CD4-positive, alpha-beta T cell treated with Interleukin-17A for 4 hours (primary cell): Measurements from ENCODE around the gene PAX8.
"Not testable (repeated sequence)": the region's sequence is repeated elsewhere in the genome, so short reads cannot be mapped to it uniquely, and the experiment has no call there.

Experiments used
- DNase-seq: peaks from one replicate; pipeline ENCODE4 v3.0.0-alpha.2; 2020; ENCODE audit warnings: mixed read lengths

The PAX8 gene

DNA sequence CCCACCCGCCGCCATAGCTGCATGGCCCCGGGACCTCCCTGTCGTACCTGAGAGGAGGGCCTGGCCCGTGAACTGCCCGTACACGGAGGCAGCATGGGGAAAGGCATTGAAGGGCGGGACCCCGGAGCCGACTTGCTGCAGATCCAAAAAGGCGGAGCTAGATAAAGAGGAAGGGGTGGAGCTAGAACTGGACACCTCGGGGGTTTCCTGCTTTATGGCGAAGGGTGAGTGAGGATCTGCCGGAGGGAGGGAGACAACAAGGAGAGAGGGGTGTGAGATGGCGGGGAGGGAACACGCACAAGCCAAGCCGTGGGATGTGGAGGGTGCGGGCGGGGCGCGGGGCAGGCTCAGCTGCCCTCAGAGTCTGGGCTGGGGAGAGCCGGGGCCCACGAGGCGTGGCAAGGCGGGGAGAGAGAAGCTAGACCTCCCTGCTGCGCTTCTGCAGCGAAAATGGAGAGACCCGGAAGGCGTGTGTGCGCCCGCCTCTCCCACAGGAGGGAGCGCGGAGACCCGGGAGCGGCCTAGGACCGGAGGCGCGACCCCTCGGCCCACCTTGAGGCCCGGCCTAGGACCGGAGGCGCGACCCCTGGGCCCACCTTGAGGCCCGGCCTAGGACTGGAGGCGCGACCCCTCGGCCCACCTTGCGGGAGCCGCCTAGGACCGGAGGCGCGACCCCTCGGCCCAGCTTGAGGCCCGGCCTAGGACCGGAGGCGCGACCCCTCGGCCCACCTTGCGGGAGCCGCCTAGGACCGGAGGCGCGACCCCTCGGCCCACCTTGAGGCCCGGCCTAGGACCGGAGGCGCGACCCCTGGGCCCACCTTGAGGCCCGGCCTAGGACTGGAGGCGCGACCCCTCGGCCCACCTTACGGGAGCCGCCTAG lies 43.1 kb downstream of the PAX8 start:
- DNase-seq = not testable (repeated sequence)

DNA sequence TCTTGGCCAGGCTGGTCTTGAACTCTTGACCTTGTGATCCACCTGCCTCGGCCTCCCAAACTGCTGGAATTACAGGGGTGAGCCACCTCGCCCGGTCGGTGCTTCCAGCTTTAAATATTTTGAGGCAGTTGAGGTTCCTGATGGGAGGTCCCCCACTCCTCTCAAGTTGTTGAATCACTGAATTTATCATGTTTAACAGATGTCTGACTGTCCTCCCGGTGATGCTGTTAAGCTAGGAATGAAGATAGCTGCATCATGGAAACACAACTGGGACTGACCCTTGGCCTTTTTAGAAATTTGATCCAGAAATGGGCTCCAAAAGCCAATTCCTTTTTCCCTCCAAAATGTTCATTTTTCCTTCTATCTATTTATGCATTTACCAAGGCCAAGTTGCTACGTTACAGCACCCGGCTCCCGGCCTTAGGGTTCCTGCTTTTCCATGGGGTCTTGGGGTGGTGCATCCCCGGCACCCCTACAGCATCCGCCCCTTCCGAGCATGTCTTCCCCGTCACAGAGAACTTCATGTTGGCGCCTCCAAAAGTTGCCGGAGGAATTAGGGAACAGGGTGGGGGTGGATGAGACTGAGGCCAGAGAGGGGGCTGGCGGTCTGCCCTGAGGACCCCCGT lies 43.9 kb downstream of the PAX8 start:
- no peak for DNase-seq

DNA sequence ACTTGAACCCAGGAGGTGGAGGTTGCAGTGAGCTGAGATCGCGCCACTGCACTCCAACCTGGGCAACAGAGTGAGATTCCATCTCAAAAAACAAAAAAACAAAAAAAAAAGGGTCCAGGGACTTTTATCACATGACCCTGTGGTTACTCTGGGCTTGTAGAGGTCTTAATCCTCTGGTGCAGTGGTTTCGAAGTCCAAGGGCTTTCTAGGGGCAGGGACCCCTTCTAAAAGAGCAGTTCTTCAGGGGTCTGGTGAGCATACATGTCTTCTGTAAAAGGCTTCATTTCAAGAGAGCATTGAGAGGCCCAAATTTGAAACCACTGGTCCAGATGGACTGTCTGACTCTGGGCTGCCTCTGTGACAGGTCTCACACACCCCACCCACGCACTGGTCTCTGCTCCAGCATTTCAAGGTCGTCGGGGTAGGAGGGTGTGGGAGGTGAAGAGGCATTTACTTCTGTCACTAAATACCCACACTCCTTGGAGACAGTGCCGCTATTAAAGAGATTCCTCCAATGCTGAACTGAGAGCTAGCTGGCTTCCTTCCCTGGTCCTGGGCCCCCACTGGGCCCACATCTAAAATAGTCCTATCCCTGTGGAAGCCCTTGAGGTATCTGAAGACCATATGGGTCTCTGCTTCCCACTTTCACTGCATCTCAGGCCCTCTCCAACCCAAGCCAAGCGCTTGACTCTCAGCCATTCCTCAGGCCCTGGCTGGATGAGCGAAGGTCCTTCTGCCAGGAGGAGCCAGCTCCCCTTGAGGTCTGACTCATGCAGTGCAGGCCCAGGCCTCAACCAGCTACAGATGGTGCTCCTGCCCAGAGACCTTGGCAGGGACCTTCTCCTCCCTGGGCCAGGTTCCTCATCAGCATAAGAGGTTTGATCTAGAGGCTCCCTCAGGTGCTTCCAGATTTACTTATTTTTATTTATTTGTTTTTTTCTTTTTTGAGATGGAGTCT lies 44.8 kb downstream of the PAX8 start:
- no peak for DNase-seq

DNA sequence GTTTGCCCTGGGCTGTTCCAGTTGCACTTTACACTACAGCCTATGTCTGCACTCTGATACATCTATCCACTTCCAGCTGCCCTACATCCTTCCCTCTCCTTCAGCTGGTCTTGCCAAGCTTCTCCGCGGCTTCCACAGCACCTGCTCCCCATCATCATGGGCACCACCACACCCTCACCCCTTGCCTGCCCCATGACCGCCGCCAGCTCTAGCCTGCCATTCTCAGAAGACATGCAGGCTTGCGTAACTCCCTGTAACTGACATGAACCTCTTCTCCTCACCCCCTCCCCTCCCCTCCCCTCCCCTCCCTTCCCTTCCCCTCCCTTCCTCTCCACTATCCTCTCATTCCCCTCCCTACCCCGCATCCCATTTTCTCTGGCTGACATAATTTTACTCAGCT lies 46.0 kb downstream of the PAX8 start:
- no peak for DNase-seq

DNA sequence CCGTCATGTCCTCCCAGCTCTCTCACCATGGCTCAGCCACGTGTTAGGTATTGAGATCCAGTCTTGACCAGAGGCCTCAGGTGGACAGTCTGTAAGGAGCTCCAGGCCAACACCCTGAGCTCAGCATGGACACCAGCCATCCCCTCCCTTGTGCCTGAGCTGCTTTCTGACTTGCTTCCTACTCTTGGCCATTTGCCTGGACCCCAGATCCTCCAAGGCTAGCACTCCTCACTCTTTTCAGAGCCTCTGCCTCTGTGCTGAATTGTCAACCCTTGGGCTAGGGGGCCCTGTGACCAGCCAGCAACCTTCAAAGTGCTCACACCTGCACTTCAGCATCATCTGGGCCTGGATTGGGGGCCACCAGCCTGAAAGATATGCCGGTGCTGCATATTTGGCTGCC lies 46.6 kb downstream of the PAX8 start:
- no peak for DNase-seq

DNA sequence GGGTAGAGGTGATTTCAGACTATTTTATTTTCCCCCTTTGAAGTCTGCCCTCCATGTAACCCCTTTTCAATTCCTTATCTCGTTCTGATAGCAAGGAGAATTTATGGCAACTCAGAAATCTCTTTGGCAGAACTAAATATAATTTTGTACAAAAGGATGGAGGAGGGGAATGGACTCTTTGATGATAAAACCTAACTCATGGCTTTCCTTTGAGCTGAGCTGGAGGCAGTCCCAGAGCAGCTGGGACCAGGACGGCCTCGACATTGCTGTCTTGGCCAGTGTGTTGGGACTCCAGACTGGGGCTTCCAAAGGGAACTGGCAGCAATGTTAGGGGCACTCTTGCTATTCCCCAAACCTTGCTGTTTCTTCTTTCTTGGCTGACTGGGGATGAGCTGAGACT lies 47.7 kb downstream of the PAX8 start:
- no peak for DNase-seq

DNA sequence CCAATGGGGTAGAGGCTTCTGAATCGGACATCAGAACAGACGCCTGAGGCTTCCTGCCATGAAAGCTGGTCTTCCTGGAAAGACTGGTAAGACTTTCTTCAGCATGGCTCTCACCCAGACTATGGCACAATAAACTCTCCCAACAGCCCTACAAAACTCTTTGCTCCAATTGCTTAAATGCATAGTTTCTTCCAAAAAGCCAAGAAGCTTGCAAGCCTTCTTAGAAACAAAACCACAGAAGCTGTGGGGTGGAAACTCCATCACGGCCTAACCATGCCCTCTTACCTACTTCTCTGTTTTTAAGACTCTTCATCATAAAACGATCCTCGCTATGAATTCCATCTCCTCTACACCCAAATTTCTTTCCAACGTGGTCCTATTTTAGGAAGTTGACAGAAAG lies 48.2 kb downstream of the PAX8 start:
- no peak for DNase-seq

DNA sequence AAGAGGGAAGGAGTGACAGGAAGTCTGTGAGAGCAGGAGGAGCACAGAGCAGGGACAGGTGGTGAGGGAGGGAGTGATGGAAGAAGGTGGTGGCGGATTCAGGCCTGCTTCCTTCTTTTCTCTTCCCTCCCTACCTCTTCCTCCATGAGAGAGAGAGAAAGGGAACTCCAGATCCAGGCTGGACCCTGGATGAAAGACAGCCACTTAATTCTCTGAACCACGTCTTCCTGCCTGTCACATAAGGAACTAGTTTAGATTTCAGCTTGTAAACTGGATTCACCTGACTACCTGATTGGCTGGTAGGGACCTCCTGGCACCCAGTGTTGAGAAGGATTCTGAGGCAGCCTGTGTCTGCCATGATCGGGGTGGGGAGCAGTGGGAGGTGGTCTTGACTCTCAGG lies 48.9 kb downstream of the PAX8 start:
- no peak for DNase-seq

DNA sequence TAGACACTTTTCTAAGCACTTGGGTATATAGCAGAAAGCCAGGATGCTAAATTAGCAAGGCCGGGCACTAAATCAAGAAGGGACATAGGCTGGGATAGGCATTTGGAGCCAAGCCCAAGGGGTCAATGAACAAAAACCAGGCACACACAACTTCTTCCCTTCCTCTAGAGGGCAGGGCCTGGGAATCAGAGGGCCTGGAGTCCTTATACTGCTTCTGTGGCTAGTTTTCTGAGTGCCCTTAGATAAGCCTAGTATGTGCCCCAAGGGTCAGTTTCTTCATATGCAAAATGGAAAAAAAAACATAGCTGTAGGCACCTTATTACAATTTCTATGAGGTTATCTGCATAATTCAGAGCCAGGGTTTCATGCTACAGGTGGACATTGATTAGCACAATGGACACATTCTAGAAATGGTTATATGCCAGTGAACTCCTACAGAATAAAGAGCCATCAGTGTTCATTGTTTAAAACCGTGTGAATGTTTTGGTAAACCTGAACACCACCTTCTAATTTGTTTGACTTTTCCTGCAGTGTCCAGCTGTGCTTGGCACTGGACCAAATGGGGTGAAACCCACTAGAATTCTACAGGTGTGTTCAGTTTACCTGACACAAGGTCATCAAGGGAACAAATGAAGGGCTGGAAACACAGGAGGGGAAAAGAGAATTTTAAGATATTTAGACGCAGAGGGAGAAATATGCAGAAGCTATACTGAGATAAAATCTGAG lies 49.6 kb downstream of the PAX8 start:
- DNase-seq = no peak

DNA sequence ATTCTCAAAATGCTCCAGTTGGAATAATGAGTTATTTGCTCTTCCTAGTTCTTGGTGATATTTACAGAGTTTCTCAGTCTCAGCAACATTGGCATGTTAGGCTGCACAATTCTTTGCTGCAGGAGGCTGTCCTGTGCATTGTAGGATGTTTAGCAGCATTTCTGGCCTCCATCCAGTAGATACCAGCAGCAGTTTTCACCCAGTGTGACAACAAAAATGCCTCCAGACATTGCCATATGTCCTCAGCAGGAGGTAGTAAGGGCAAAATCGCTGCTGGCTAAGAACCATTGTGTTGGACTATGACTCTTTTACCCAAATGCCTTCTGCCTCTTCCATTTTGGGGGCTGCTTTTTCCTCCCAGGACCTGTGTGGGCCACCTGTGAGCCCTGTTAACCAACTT lies 50.4 kb downstream of the PAX8 start:
- DNase-seq = no peak

DNA sequence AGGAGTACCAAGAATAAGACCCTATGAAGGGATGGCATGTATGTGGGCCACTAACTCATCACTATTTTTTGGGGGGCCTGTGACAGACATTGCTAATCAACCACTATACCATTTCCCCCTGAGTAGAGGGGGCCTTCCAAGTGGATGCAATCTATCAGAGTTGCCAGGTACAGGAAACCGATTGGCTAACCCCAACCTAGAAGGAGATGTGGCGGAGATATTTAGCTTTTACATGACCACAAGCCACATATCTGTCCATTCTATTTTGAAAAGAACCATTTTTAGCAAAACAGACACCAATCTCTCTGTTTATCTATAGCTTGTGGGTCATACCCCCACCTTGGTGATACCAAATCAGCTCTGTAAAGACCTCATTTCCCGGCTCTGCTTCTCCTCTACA lies 51.0 kb downstream of the PAX8 start:
- no peak for DNase-seq

DNA sequence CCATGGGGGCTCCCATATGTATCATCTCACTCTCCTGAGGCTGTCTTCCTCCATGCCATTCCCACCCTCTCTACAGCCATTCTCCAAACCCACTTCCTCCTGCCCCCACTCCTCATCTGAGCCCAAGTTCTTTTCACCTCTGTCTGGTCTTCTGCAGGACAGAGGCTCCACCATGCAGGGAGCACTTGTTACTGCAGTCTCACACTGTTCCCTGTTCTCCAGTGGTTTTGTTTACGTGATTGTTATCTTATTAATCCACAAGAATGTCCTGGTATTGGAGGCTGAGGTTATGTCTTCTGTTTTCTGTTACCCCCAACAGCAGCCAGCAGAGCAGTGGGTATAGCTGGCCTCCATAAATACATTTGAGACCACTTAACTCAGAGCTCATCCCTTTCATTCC lies 51.4 kb downstream of the PAX8 start:
- DNase-seq = no peak

DNA sequence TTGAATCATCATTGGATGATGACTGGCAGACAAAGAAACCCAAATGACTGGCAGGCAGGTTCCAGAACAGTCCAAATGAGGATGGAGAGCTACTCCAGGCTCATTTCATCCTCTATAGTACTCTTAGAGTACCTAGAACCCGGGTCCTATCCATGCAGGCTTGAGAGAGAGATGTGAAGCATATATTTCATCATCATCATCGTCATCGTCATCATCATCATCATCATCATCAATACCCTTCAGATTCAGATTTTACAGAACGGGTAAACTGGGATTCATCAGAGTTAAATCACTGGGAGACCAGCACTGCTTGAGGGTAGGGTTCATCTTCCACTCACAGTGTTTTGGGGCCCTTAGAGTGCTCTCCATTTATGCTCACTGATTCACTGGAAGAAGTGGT lies 52.3 kb downstream of the PAX8 start:
- no peak for DNase-seq

DNA sequence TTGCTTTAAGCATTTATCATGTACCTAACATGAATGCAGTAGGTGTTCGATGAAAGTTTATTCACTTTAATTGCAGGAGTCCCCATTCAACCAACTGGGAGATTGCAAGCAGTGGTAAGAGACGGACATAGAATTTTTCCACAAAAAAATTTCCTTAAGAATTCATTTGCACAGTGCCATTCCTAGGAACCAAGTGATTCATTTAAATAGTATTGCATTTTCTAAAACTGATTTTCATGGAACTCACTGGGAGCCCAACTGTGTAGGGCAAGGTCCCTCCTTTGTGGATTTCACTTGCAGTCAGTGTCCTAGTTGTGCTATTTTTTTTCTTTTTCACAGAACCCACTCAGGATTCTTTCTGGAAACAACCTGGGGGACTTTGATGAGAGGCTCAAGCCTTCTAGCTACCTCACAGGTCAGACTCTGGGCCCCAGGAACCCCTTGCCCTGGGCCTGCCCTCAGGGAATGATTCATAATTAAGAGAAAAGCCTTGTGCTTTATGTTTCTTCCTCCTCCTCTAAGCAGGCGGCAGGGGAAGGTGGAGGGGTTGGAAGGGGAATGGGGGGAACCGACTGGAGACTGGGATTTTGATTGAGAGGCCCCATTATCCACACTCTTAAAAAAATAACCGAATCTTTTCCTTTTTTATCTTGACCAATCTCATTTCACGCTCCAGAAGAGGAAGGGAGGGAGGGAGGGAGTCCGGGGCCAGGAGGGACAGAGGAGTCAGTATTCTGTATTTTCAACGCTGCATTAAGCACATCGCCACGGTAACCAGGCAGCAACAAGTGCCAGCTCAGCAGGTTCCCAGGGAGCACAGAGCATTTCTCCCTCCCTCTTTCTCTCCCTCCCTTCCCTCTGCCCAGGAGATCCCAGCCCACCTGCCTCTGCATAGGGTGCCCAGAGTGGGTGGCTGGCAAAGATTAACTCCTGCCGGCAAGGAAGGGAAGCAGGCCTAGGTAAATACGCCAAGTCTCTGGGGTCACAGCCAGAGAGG lies 53.2 kb downstream of the PAX8 start:
- no peak for DNase-seq

DNA sequence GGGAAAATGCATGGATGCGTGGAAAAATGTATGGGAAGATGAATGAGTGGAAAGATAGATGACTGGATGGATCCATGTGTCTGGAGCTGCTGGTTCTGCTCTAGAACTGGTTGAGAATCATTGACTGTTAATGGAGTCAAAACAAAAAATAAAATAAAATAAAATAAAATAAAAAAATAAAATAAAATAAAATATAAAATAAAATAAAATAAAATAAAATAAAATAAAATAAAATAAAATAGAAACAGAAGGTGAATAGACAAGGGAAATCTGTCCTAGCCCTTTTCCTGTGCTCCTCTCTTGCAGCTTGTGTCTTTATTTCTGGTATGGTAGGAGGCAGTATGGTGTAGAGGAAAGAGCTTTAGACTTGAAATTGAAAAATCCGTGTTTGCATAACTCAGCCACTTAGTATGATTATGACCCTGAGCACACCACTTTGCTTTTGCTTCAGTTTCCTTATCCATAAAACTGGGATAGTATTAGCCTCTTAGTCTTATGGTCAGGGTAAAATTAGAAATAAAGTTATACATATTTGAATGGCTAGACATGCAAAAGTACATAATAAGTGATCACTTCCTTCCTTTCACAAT lies 54.0 kb downstream of the PAX8 start:
- no peak for DNase-seq

DNA sequence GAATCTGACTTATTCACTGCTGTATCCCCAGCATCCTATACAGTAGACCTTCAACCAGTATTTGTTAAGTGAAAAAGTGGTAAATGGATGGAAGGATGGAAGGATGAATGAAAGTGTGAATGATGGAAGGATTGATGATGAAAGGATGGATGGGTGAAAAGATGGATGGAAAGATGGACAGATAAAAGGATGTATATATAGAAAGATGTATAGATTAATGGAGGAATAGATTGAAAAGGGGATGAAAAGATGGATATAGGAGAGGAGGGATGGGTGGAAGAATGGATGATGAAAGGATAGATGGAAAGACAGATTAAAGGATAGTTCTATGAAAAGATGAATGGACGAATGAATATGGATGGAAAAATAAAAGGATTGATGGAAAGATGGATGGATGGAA lies 54.9 kb downstream of the PAX8 start:
- DNase-seq = no peak

DNA sequence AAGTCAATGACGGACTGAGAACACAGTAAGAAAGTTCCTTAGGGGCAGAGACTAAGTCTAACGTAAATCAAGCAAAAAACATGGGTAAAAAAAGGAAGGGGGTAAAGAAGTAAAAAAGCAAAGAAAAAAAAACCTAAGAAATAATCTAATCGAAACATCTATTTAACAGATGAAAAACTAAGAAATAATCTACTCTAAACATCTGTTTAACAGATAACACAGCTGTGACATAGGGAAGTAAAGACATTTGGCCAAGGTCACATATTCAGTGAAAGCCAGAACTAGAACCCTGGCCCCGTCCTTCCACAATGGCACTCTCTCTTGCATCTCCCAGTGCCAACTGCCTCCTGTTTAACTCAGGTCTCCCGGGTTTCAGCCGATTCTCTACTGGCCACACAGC lies 56.9 kb downstream of the PAX8 start:
- no peak for DNase-seq

DNA sequence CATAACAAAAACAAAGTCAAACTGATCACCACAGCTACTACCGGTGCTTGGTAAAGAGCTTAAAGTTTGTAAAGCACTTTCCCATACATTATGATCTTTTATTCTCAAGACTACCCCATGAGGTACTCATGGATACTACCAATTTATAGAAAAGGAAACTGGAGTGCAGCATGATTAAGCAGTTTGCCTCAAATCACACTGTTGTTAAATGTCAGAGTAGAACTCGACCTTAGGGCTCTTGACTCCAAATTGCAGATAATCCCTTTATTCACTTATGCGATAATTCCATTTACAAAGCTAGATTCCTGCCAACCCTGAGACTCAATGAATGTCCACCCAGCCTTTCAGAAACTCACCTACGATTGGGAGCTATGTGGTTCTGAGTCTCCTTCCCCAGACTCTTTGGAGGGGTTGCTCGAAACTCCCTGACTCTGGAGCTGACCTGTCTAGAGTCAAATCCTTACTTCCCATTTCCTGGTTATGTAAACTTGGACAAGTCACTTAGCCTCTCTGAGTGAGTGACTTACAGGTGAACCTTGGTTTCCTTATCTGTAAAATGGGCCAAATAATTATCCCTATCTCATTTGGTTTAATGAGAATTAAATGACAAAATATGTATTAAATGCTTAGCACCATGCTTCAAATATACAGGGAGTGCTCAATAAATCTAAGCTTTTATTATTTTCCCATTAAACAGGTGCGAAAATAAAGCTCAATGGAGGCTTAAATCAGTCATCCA lies 57.6 kb downstream of the PAX8 start:
- DNase-seq = no peak

DNA sequence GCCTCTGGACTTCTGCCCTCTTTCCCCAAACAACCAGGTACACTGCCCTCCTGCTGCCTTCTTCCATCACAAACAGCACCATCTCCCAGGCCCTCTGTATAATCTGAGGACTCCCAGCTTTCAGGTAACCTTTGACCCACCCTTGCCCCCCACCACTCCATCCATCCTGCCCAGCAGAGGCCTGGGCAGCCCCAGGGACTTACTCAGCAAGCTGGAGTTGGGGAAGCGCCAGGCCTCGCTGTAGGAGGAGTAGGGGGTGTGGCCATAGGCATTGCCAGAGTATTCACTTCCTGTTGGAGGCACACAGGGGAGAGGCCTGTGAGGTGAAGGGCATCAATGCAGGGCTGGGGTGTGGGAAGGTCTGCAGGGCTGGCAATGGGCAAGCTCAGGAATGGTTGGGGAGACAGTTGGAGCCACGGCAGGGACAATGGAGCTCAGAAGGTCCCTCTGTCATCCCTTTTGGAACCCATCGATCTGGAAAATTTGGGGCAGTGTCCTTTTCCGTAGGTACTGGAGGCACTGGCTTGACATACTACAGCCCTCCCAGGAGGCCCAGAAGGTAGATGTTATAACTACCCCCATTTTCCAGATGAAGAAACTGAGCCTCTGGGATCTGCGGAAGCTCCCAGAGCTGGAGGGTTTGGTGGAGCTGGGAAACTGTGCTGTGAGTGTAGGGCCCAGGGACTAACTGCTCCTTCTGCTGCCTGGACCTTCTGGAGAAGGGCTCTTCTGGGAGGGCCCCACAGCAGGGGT lies 58.7 kb downstream of the PAX8 start:
- no peak for DNase-seq

DNA sequence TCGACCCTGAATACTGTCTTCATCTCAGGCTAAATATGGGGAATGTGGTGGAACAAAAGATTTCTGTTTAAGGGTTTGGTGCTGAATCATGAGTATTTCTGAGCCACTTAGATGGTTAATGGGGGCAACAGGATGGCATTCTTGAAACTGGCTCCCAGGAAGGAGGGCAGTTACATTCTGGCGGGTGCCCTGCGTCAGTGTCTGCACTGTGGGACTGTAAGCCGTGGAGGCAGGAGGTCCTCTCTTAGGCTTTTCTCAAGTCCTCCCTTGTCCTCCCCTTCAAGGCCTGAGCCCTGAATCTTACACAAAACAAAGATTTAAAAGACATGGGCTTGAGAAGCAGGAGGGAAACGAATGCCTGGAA lies 59.2 kb downstream of the PAX8 start:
- DNase-seq = no peak
